Right atrium auricular region (tissue), 2 donors: ENCODE data around the gene SSUH2. TPM values are rescaled to one million over a fixed set of nuclear protein-coding genes. Genes with fewer than 3 reads are reported as not detected.

Source experiments
- DNase-seq: peaks from one replicate; pipeline ENCODE4 v3.0.0-alpha.2; 2019; ENCODE audit warnings: low spot score
- H3K27ac ChIP-seq, 2 donors: fragments of 200-600 bp; sonication (generic); 1 replicate in 1 of 2; 2 replicates in 1 of 2; pipeline ENCODE4 v1.5.1; 2016 to 2019
- H3K27me3 ChIP-seq, 2 donors: fragments of 200-600 bp; sonication (generic); one replicate each; pipeline versions ENCODE4 v1.5.1 to v1.6.0; 2017 to 2019
- H3K36me3 ChIP-seq: fragments of 200-600 bp; sonication (generic); one replicate; pipeline ENCODE4 v1.5.1; 2016
- H3K4me1 ChIP-seq, 2 donors: fragments of 200-600 bp; sonication (generic); one replicate each; pipeline versions ENCODE4 v1.5.1 to v1.6.0; 2017 to 2019
- H3K4me3 ChIP-seq, 2 donors: fragments of 200-600 bp; sonication (generic); 1 replicate in 1 of 2; 2 replicates in 1 of 2; pipeline ENCODE4 v1.5.1; 2017 to 2019; ENCODE audit warnings: mild to moderate bottlenecking in 1 of 2, moderate library complexity in 1 of 2
- H3K9me3 ChIP-seq, 2 donors: fragments of 200-600 bp; sonication (generic); one replicate each; pipeline ENCODE4 v1.5.1; 2019
- total RNA-seq, 2 donors: library from RNA; depleted of rRNA; stranded (reverse); fragments of >200 nt; gene quantifications; one replicate each; pipeline ENCODE4 v1.1.0, GENCODE V29; 2016
- TF ChIP-seq, protein P1 (sequence below), 2 donors: fragments of 200-600 bp; sonication (generic); IDR thresholded peaks; one replicate each; pipeline ENCODE4 v1.5.1; 2019; ENCODE audit warnings: antibody characterized with exemption in 2 of 2

Gene SSUH2
- total RNA-seq, 2 donors from 2014 or later: 0.59 to 0.82 TPM

DNA sequence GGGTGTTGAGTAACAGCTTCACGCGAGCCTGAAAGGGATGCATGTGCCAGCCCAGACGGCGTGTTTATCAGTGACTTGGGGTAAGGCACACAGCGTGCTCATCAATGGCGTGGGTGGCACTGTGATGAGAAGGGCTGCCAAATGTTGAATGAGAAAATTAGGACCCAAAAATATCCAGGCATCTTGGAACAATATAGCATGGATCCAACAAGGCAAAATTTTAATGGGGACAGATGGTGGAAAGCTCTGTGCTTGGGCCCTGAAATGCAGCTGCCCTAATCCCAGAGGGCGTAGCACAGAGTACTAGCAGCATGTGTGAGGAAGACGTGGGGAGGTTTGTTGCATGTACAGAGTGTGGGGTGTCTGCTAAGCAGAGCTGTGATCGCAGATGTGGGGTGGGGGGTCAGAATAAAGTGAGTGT is 48.9 kb downstream of the SSUH2 start:
- Histone ChIP-seq H3K36me3 (no peaks in the 10 kb centered on the region), H3K4me1 (peaks cover 0 to 25% of the 10 kb centered on the region in 2 donors), H3K9me3 (no peaks in the 10 kb centered on the region), H3K27ac (no peak overlapping the region), H3K27me3 (no peaks in the 10 kb centered on the region), H3K4me3 (no peak overlapping the region)
- TF ChIP-seq, protein P1, sequence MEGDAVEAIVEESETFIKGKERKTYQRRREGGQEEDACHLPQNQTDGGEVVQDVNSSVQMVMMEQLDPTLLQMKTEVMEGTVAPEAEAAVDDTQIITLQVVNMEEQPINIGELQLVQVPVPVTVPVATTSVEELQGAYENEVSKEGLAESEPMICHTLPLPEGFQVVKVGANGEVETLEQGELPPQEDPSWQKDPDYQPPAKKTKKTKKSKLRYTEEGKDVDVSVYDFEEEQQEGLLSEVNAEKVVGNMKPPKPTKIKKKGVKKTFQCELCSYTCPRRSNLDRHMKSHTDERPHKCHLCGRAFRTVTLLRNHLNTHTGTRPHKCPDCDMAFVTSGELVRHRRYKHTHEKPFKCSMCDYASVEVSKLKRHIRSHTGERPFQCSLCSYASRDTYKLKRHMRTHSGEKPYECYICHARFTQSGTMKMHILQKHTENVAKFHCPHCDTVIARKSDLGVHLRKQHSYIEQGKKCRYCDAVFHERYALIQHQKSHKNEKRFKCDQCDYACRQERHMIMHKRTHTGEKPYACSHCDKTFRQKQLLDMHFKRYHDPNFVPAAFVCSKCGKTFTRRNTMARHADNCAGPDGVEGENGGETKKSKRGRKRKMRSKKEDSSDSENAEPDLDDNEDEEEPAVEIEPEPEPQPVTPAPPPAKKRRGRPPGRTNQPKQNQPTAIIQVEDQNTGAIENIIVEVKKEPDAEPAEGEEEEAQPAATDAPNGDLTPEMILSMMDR (IDR thresholded peaks at IDR 0.05): no peak
- no peak for DNase-seq

DNA sequence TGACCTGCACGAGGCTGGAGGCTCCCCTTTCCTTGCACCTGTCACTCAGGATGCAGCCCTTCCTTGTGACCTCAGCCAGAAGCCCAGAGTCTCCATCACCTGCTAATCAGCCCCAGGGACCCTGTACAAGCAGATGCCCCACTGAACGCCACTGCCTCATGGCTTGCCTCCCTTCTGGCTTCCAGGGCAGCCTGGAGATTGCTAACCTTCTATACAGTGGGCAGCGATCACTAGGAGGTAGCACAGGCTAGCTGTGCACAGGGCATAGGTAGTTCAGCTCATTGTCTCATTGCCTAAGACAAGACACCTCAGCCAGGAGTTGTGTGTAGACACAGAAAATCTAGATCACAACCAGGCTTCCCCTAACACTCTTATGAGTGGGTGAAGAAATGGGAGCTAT is 49.3 kb downstream of the SSUH2 start:
- no peaks in the 10 kb centered on the region for H3K36me3 ChIP-seq
- TF ChIP-seq, protein P1 (IDR thresholded peaks at IDR 0.05): no peak
- no peak overlapping the region for H3K4me3 ChIP-seq
- no peak for DNase-seq
- no peaks in the 10 kb centered on the region for H3K9me3 ChIP-seq
- H3K27me3 ChIP-seq: no peaks in the 10 kb centered on the region
- H3K4me1 ChIP-seq: peaks cover 0 to 26% of the 10 kb centered on the region in 2 donors
- no peak overlapping the region for H3K27ac ChIP-seq

DNA sequence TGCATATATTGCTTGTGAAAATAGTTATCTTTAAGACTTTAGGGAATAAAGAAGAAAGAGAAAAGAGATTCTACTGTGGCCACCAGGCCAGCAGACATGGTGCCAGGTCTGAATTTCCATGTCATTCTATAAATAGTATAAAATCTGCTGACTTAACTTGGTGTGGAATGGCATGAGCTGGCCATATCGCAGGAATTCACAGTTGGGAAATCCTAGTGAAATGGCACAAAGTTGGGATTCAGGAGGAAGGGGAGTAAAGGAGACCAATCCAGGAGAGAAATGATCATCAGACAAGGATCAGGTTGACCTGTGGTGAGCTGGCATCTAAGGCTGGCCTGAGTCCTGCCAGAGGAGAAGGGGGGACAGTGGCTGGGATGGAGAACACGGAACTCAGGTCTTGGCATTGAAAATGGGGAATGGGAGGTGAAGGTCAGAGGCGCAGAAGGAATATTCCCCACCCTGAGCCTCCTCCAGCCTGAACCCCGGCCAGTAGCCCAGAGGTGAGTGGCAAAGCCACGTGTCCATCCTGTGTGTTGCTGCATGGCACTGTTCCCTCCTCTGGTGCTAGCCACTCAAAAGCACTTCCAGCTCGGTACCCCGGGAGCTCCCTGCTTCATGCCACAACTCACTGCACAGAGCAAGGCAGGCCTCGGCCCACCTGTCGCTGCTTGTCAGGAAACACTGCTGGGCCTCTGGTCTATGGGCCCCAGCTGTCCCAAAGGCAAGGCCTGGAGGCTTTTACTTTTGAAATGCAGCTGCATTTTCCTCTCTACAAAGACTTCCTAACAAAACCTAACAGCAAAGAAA is 51.4 kb downstream of the SSUH2 start:
- H3K27ac ChIP-seq: peak overlapping the region in 1 of 2 donors; percentile 32
- H3K4me1 ChIP-seq: peaks cover 0 to 30% of the 10 kb centered on the region in 2 donors
- no peaks in the 10 kb centered on the region for H3K9me3 ChIP-seq
- H3K4me3 ChIP-seq: no peak overlapping the region
- no peaks in the 10 kb centered on the region for H3K27me3 ChIP-seq
- no peak for DNase-seq
- TF ChIP-seq, protein P1 (IDR thresholded peaks at IDR 0.05): no peak
- no peaks in the 10 kb centered on the region for H3K36me3 ChIP-seq

DNA sequence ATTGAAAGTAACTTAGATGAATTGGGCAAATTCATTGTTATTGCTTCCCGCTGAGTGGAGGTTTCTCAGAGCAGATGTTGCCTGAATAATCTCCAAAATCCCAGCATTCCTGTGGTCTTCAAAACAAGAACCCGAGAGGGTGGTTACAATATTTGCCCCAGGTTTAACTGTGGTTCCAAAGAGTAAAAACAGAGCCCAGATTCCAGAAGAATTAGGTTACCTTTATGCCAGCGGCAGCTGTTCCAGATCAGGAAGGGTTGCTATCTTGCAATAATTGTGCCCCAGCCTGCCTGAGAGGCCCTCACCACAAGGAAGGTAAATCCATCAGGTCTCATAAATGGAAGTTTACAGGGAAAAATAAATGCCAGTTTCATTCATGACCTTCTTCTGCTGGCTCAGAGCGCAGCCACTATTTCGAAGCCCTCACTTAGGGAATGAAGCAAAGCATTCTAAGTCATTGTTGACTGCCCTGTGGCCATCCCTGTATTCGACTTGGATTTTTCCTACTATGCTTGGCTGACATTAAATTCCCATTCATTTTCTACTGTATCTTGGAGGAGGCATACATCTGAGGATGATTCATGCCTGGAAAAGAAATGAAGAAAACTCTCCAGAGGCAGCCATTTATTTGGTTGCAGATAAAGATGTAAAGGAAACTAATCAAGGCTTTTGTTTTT is 54.6 kb downstream of the SSUH2 start:
- TF ChIP-seq, protein P1 (IDR thresholded peaks at IDR 0.05): no peak
- H3K4me1 ChIP-seq: peaks cover 0 to 14% of the 10 kb centered on the region in 2 donors

DNA sequence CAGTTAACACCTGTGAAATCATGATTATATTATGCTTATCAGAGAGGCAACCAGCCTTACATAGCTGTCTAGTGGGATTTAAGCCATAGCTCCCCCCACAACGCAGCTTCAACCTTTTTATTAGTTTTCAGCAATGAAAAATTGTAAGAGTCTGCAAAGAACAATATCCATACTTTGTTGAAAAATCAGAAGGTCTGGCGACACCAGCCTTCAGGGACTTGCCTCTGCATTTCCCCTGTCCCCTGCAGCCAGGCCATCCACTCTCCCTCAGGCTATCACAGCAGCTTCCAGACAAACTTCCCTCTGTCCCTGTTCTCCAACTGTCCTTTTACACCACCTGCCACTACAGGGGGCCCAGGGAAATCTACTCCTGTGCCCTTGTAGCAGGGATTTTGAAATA is 59.9 kb downstream of the SSUH2 start:
- no peak for DNase-seq
- Histone ChIP-seq H3K27ac (no peak overlapping the region), H3K4me1 (no peaks in the 10 kb centered on the region), H3K9me3 (no peaks in the 10 kb centered on the region), H3K36me3 (no peaks in the 10 kb centered on the region), H3K27me3 (no peaks in the 10 kb centered on the region), H3K4me3 (no peak overlapping the region)
- TF ChIP-seq, protein P1 (IDR thresholded peaks at IDR 0.05): no peak

More for the DNA sequence above, 54.6 kb downstream of the SSUH2 start:
- Histone ChIP-seq H3K27me3 (no peaks in the 10 kb centered on the region), H3K36me3 (no peaks in the 10 kb centered on the region), H3K4me3 (no peak overlapping the region), H3K27ac (no peak overlapping the region), H3K9me3 (no peaks in the 10 kb centered on the region)
- DNase-seq: no peak
